H9 (cell line): ENCODE measurements around the gene RNU7-1. TPM values are rescaled to one million over a fixed set of nuclear protein-coding genes. Genes with fewer than 3 reads are reported as not detected.

ENCODE experiments used
- DNase-seq: peaks from one replicate; pipeline ENCODE4 v3.0.0-alpha.2; 2017
- H2AFZ ChIP-seq: one replicate; pipeline ENCODE4 v1.6.1; 2013; ENCODE audit warnings: mild to moderate bottlenecking, low read length, control low read depth, moderate library complexity
- H2AK5ac ChIP-seq: 2 replicates; pipeline ENCODE4 v1.6.1; 2013; ENCODE audit warnings: low read length, control low read depth, mixed read lengths; ENCODE audit not compliant: insufficient read length
- H2BK120ac ChIP-seq: one replicate; pipeline ENCODE4 v1.6.1; 2013; ENCODE audit warnings: low read depth, mild to moderate bottlenecking, low read length, control low read depth, inconsistent platforms; ENCODE audit not compliant: poor library complexity, severe bottlenecking
- H2BK12ac ChIP-seq: 2 replicates; pipeline ENCODE4 v1.6.1; 2013; ENCODE audit warnings: low read length, control low read depth, mixed read lengths, low read depth; ENCODE audit not compliant: insufficient read length
- H2BK15ac ChIP-seq: 2 replicates; pipeline ENCODE4 v1.6.1; 2013; ENCODE audit warnings: low read depth, low read length, control low read depth
- H2BK20ac ChIP-seq: one replicate; pipeline ENCODE4 v1.6.1; 2013; ENCODE audit warnings: low read depth, mild to moderate bottlenecking, low read length, control low read depth, inconsistent platforms; ENCODE audit not compliant: poor library complexity, severe bottlenecking
- H2BK5ac ChIP-seq: 2 replicates; pipeline ENCODE4 v1.6.1; 2013; ENCODE audit warnings: low read length, control low read depth, mixed read lengths; ENCODE audit not compliant: insufficient read length
- H3K14ac ChIP-seq: 2 replicates; pipeline ENCODE4 v1.6.1; 2013; ENCODE audit warnings: low read length, control low read depth; ENCODE audit not compliant: insufficient read depth
- H3K18ac ChIP-seq: 2 replicates; pipeline ENCODE4 v1.6.1; 2013; ENCODE audit warnings: low read depth, mild to moderate bottlenecking, mixed read lengths, low read length, control low read depth; ENCODE audit not compliant: insufficient read length
- H3K23ac ChIP-seq: 2 replicates; pipeline ENCODE4 v1.6.1; 2013; ENCODE audit warnings: low read length, control low read depth, mixed read lengths, low read depth; ENCODE audit not compliant: insufficient read length
- H3K23me2 ChIP-seq: 2 replicates; pipeline ENCODE4 v1.6.1; 2013; ENCODE audit warnings: low read depth, mild to moderate bottlenecking, mixed read lengths, low read length, control low read depth; ENCODE audit not compliant: insufficient read length, poor library complexity, severe bottlenecking
- H3K27ac ChIP-seq: 2 replicates; pipeline ENCODE4 v1.5.1; 2013; ENCODE audit warnings: low read length, control low read depth, mixed read lengths, low read depth; ENCODE audit not compliant: insufficient read length
- H3K27me3 ChIP-seq: 2 replicates; pipeline ENCODE4 v1.6.1; 2013; ENCODE audit warnings: low read length, control low read depth, inconsistent platforms; ENCODE audit not compliant: insufficient read depth
- H3K4ac ChIP-seq: 2 replicates; pipeline ENCODE4 v1.6.1; 2013; ENCODE audit warnings: low read depth, mild to moderate bottlenecking, control low read depth, inconsistent platforms, low read length, moderate library complexity
- H3K4me1 ChIP-seq: 2 replicates; pipeline ENCODE4 v1.6.1; 2013; ENCODE audit warnings: low read length, control low read depth, inconsistent platforms; ENCODE audit not compliant: insufficient read depth
- H3K4me2 ChIP-seq: 2 replicates; pipeline ENCODE4 v1.6.1; 2013; ENCODE audit warnings: low read length, control low read depth, mixed read lengths; ENCODE audit not compliant: insufficient read length, insufficient read depth
- H3K56ac ChIP-seq: 2 replicates; pipeline ENCODE4 v1.6.1; 2013; ENCODE audit warnings: low read depth, mild to moderate bottlenecking, mixed read lengths, low read length, control low read depth; ENCODE audit not compliant: insufficient read length
- H3K79me1 ChIP-seq: 2 replicates; pipeline ENCODE4 v1.6.1; 2013; ENCODE audit warnings: low read depth, mild to moderate bottlenecking, moderate library complexity, low read length, control low read depth, inconsistent platforms; ENCODE audit not compliant: insufficient read depth, poor library complexity, severe bottlenecking
- H3K79me2 ChIP-seq: 2 replicates; pipeline ENCODE4 v1.6.1; 2013; ENCODE audit warnings: low read length, control low read depth, inconsistent platforms; ENCODE audit not compliant: insufficient read depth
- H3K9ac ChIP-seq: 2 replicates; pipeline ENCODE4 v1.6.1; 2013; ENCODE audit warnings: low read length, control low read depth, mixed read lengths; ENCODE audit not compliant: insufficient read length; ENCODE audit errors: extremely low read depth
- H3K9me3 ChIP-seq: one replicate; pipeline ENCODE4 v1.6.1; 2013; ENCODE audit warnings: low read depth, low read length, inconsistent platforms; ENCODE audit not compliant: control insufficient read depth
- H3T11ph ChIP-seq: one replicate; pipeline ENCODE4 v1.6.1; 2013; ENCODE audit warnings: mild to moderate bottlenecking, low read length, control low read depth, inconsistent platforms
- H4K20me1 ChIP-seq: one replicate; pipeline ENCODE4 v1.6.1; 2013; ENCODE audit not compliant: control insufficient read depth, insufficient read length, insufficient read depth
- H4K5ac ChIP-seq: 2 replicates; pipeline ENCODE4 v1.6.1; 2013; ENCODE audit warnings: low read depth, mild to moderate bottlenecking, mixed read lengths, low read length, control low read depth; ENCODE audit not compliant: insufficient read length
- H4K8ac ChIP-seq: replicated peaks from 2 replicates; pipeline ENCODE4 v1.6.1; 2013; ENCODE audit warnings: low read length, control low read depth, mixed read lengths, low read depth; ENCODE audit not compliant: insufficient read length
- H4K91ac ChIP-seq: 2 replicates; pipeline ENCODE4 v1.6.1; 2013; ENCODE audit warnings: low read depth, mild to moderate bottlenecking, moderate library complexity, mixed read lengths, low read length, control low read depth; ENCODE audit not compliant: insufficient read length
- H3K27ac Mint-ChIP-seq, 3 experiments: 2 replicates in 2 of 3; 3 replicates in 1 of 3; pipeline ENCODE4 v1.8.0; 2020 to 2021; ENCODE audit warnings: mixed read lengths in 3 of 3, mild to moderate bottlenecking in 1 of 3, moderate library complexity in 1 of 3
- H3K27me3 Mint-ChIP-seq: 2 replicates; pipeline ENCODE4 v1.8.0; 2021; ENCODE audit warnings: low read depth, mild to moderate bottlenecking, moderate library complexity, mixed read lengths
- H3K36me3 Mint-ChIP-seq, 3 experiments: 2 replicates in 2 of 3; 3 replicates in 1 of 3; pipeline ENCODE4 v1.8.0; 2020 to 2021; ENCODE audit warnings: low read depth in 3 of 3, mixed read lengths in 3 of 3; ENCODE audit not compliant: insufficient read depth in 1 of 3
- H3K4me1 Mint-ChIP-seq, 2 experiments: 2 replicates each; pipeline ENCODE4 v1.8.0; 2020; ENCODE audit warnings: mixed read lengths in 2 of 2
- H3K4me3 Mint-ChIP-seq, 2 experiments: 2 replicates in 1 of 2; 3 replicates in 1 of 2; pipeline ENCODE4 v1.8.0; 2020 to 2021; ENCODE audit warnings: mild to moderate bottlenecking in 2 of 2, mixed read lengths in 2 of 2, moderate library complexity in 1 of 2
- H3K9me3 Mint-ChIP-seq, 2 experiments: 2 replicates in 1 of 2; 3 replicates in 1 of 2; pipeline ENCODE4 v1.8.0; 2020; ENCODE audit warnings: mild to moderate bottlenecking in 2 of 2, mixed read lengths in 2 of 2, moderate library complexity in 1 of 2
- WGBS: extraction: QIAGEN DNeasy Blood & Tissue Kit; methylation state at CpG from one replicate; pipeline ENCODE4 v1.1.7; 2013; ENCODE audit warnings: missing lambda C conversion rate, low lambda C conversion rate, mixed read lengths; ENCODE audit not compliant: insufficient read length; ENCODE audit errors: extremely low coverage; 5-methylcytosine and 5-hydroxymethylcytosine counted together
- total RNA-seq: library from RNA; stranded (reverse); gene quantifications from 2 replicates; pipeline ENCODE4 v1.2.1, GENCODE V29; 2021
- TF ChIP-seq, protein P1 (sequence below): fragments of 200-600 bp; sonication (generic); conservative IDR thresholded peaks from 3 replicates; pipeline ENCODE4 v1.8.0; 2021; ENCODE audit warnings: antibody characterized with exemption, mild to moderate bottlenecking

RNU7-1 gene
- total RNA-seq, 1 experiment from 2014 or later = not detected

DNA sequence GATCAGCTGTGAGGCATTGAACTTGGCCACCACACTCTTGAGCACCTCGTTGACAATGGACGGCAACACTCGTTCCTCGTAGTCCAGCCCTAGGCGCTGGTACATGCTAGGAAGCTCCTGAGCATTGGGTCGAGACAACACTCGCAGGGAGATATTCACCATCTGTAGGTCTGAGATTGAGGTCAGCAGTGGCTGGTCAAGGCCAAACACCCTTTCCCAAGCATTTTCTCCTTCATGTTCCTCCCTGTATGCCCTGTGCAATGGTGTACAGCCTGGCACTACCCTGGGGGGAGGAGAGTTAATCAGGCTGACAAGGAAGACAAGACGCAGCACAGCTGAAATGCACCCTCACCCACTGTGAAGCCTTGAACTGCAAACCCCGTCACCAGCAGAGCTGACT lies 24.8 kb downstream of the RNU7-1 start:
- no CpG with 5 or more reads among the region's 9 CpGs for WGBS

More for the DNA sequence above, 24.8 kb downstream of the RNU7-1 start:
- H3K14ac ChIP-seq = no peak overlapping the region
- no peak overlapping the region for H3K18ac ChIP-seq
- H2BK5ac ChIP-seq = no peak overlapping the region
- peak overlapping the region; percentile 99 for H3K4me2 ChIP-seq
- 0 out of 2 replicates have a peak, but pooled peaks cover 3% of the 10 kb centered on the region for H3K4me1 ChIP-seq
- no peak overlapping the region for H3K56ac ChIP-seq
- no peaks in the 10 kb centered on the region for H3K27me3 ChIP-seq
- H3T11ph ChIP-seq = no peak overlapping the region
- peaks cover 7% of the 10 kb centered on the region for H3K79me1 ChIP-seq
- no peak overlapping the region for H3K4ac ChIP-seq
- H4K20me1 ChIP-seq = peaks cover 2% of the 10 kb centered on the region
- H3K9ac ChIP-seq = no peak overlapping the region
- H4K91ac ChIP-seq = no peak overlapping the region
- H2AFZ ChIP-seq = no peak overlapping the region
- no peak overlapping the region for H4K8ac ChIP-seq
- peaks cover 4% of the 10 kb centered on the region for H3K23me2 ChIP-seq
- H3K9me3 Mint-ChIP-seq = no peaks in the 10 kb centered on the region; a peak in 2 of 5 replicates
- H3K27me3 Mint-ChIP-seq = no peaks in the 10 kb centered on the region
- no peak overlapping the region for H2BK15ac ChIP-seq
- TF ChIP-seq, protein P1, sequence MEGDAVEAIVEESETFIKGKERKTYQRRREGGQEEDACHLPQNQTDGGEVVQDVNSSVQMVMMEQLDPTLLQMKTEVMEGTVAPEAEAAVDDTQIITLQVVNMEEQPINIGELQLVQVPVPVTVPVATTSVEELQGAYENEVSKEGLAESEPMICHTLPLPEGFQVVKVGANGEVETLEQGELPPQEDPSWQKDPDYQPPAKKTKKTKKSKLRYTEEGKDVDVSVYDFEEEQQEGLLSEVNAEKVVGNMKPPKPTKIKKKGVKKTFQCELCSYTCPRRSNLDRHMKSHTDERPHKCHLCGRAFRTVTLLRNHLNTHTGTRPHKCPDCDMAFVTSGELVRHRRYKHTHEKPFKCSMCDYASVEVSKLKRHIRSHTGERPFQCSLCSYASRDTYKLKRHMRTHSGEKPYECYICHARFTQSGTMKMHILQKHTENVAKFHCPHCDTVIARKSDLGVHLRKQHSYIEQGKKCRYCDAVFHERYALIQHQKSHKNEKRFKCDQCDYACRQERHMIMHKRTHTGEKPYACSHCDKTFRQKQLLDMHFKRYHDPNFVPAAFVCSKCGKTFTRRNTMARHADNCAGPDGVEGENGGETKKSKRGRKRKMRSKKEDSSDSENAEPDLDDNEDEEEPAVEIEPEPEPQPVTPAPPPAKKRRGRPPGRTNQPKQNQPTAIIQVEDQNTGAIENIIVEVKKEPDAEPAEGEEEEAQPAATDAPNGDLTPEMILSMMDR = no peak
- no peak overlapping the region for H3K27ac ChIP-seq
- no peak overlapping the region for H2BK12ac ChIP-seq
- H3K36me3 Mint-ChIP-seq = peaks cover 41 to 72% (median 61%) of the 10 kb centered on the region in 3 experiments
- peak overlapping the region; percentile 100 for H3K4me3 Mint-ChIP-seq
- no peak overlapping the region for H2BK120ac ChIP-seq
- no peak overlapping the region for H2AK5ac ChIP-seq
- H3K27ac Mint-ChIP-seq = peak overlapping the region in 2 of 3 experiments; percentile 93 to 99; a peak in 2 of 7 replicates
- no peak for DNase-seq
- peaks cover 15% of the 10 kb centered on the region; the same call in 1 of the 2 replicates for H3K79me2 ChIP-seq
- H3K4me1 Mint-ChIP-seq = peaks cover 34 to 49% of the 10 kb centered on the region in 2 experiments
- H3K23ac ChIP-seq = no peak overlapping the region
- H3K9me3 ChIP-seq = no peaks in the 10 kb centered on the region
- H4K5ac ChIP-seq = no peak overlapping the region
- H2BK20ac ChIP-seq = no peak overlapping the region
